HepG2 (cell line): ENCODE results near the gene CIAO2B. TPM values are rescaled to one million over a fixed set of nuclear protein-coding genes. Genes with fewer than 3 reads are reported as not detected.

Source experiments
- AHR ChIP-seq: IDR thresholded peaks from 2 replicates; pipeline ENCODE4 v1.6.1; 2018; ENCODE audit warnings: missing genetic modification reagents, missing compliant biosample characterization
- ASH2L ChIP-seq: fragments of 300-600, 200-600 bp; sonication (generic); IDR thresholded peaks from 2 replicates; pipeline ENCODE4 v1.7.0; 2017; ENCODE audit warnings: low read depth, mild to moderate bottlenecking, moderate library complexity, mixed read lengths, low read length; ENCODE audit not compliant: insufficient read length
- DNMT1 ChIP-seq: sonication (generic); formaldehyde crosslinking; IDR thresholded peaks from 2 replicates; pipeline ENCODE4 v1.5.1; 2020; ENCODE audit warnings: mild to moderate bottlenecking, missing genetic modification reagents
- E2F5 ChIP-seq: sonication (generic); formaldehyde crosslinking; conservative IDR thresholded peaks from 2 replicates; pipeline ENCODE4 v1.4.0; 2020; ENCODE audit warnings: missing genetic modification reagents
- FOXK2 ChIP-seq: fragments of 450-650 bp; IDR thresholded peaks from 2 replicates; pipeline ENCODE4 v1.6.1; 2016
- MAZ ChIP-seq, 2 experiments: sonication (generic) in 1 of 2; formaldehyde crosslinking in 1 of 2; IDR thresholded peaks; 2 replicates each; pipeline versions ENCODE4 v1.5.0 to v1.6.1; 2012 to 2020; ENCODE audit warnings: low read depth in 2 of 2, mild to moderate bottlenecking in 2 of 2, borderline replicate concordance in 1 of 2, improper control_type of control experiment in 1 of 2, low read length in 1 of 2, missing genetic modification reagents in 1 of 2, moderate library complexity in 1 of 2
- NFYB ChIP-seq: sonication (generic); formaldehyde crosslinking; IDR thresholded peaks from 2 replicates; pipeline ENCODE4 v1.4.0; 2020; ENCODE audit warnings: missing genetic modification reagents
- PATZ1 ChIP-seq: sonication (generic); formaldehyde crosslinking; IDR thresholded peaks from 2 replicates; pipeline ENCODE4 v1.4.0; 2020; ENCODE audit warnings: missing genetic modification reagents
- RFX3 ChIP-seq: IDR thresholded peaks from 2 replicates; pipeline ENCODE4 v1.6.1; 2016; ENCODE audit warnings: missing biosample characterization, missing genetic modification reagents
- TBX3 ChIP-seq: fragments of 450-650 bp; IDR thresholded peaks from 2 replicates; pipeline ENCODE4 v1.6.1; 2017; ENCODE audit warnings: antibody characterized with exemption, mild to moderate bottlenecking, inconsistent platforms, borderline replicate concordance
- TOE1 ChIP-seq: sonication (generic); formaldehyde crosslinking; IDR thresholded peaks from 2 replicates; pipeline ENCODE4 v1.4.0; 2020; ENCODE audit warnings: mild to moderate bottlenecking, missing genetic modification reagents
- TRIM24 ChIP-seq: sonication (generic); formaldehyde crosslinking; IDR thresholded peaks from 2 replicates; pipeline ENCODE4 v1.8.0; 2022; ENCODE audit warnings: mild to moderate bottlenecking, missing genetic modification reagents
- ZBTB38 ChIP-seq: sonication (generic); formaldehyde crosslinking; IDR thresholded peaks from 2 replicates; pipeline ENCODE4 v1.5.1; 2020; ENCODE audit warnings: mild to moderate bottlenecking, missing genetic modification reagents
- ZC3H13 ChIP-seq: sonication (generic); formaldehyde crosslinking; IDR thresholded peaks from 2 replicates; pipeline ENCODE4 v1.8.1; 2023; ENCODE audit warnings: mild to moderate bottlenecking, missing genetic modification reagents, moderate library complexity
- ZNF276 ChIP-seq: sonication (generic); formaldehyde crosslinking; IDR thresholded peaks from 2 replicates; pipeline ENCODE4 v1.4.0; 2020; ENCODE audit warnings: mild to moderate bottlenecking, low read depth, missing genetic modification reagents
- ZNF281 ChIP-seq: sonication (generic); formaldehyde crosslinking; IDR thresholded peaks from 2 replicates; pipeline ENCODE4 v1.4.0; 2020; ENCODE audit warnings: missing genetic modification reagents, borderline replicate concordance
- ZNF672 ChIP-seq: sonication (generic); formaldehyde crosslinking; IDR thresholded peaks from 2 replicates; pipeline ENCODE4 v1.8.1; 2022; ENCODE audit warnings: missing genetic modification reagents
- ZNF777 ChIP-seq: sonication (generic); formaldehyde crosslinking; IDR thresholded peaks from 2 replicates; pipeline ENCODE4 v1.4.0; 2020; ENCODE audit warnings: missing genetic modification reagents
- ZNF782 ChIP-seq: sonication (generic); formaldehyde crosslinking; IDR thresholded peaks from 2 replicates; pipeline ENCODE4 v1.4.0; 2020; ENCODE audit warnings: missing genetic modification reagents, mild to moderate bottlenecking, borderline replicate concordance
- ZSCAN30 ChIP-seq: sonication (generic); formaldehyde crosslinking; IDR thresholded peaks from 2 replicates; pipeline ENCODE4 v1.5.0; 2020; ENCODE audit warnings: mild to moderate bottlenecking, missing genetic modification reagents
- polyA plus RNA-seq, 8 experiments: library from polyadenylated mRNA; depleted of rRNA in 3 of 8; stranded (reverse) in 7 of 8; unstranded in 1 of 8; fragments of >200 nt; fragmentation: Illumina TruSeq in 4 of 8; extraction: Trizol in 4 of 8; gene quantifications; 2 replicates each; pipeline versions ENCODE4 v1.2.1 to v1.2.3, GENCODE V29; 2011 to 2016; ENCODE audit warnings: low read depth in 4 of 8, missing spikeins in 1 of 8, mixed read lengths in 1 of 8; ENCODE audit not compliant: insufficient read depth in 1 of 8
- total RNA-seq, 5 experiments: library from RNA; depleted of rRNA; stranded (reverse); fragments of >200 nt; fragmentation: Illumina TruSeq; extraction: Trizol; gene quantifications; 2 replicates each; pipeline ENCODE4 v1.2.3, GENCODE V29; 2016; ENCODE audit warnings: low read depth in 1 of 5
- TF ChIP-seq, protein P1 (sequence below): IDR thresholded peaks from 2 replicates; pipeline ENCODE4 v1.6.1; 2016; ENCODE audit warnings: control low read depth

The CIAO2B gene
- total and polyA plus RNA-seq, 2 of the 13 experiments (the other 11 are each of a cell fraction or from before 2014, with no cell fraction given), result 157 to 293 TPM

DNA sequence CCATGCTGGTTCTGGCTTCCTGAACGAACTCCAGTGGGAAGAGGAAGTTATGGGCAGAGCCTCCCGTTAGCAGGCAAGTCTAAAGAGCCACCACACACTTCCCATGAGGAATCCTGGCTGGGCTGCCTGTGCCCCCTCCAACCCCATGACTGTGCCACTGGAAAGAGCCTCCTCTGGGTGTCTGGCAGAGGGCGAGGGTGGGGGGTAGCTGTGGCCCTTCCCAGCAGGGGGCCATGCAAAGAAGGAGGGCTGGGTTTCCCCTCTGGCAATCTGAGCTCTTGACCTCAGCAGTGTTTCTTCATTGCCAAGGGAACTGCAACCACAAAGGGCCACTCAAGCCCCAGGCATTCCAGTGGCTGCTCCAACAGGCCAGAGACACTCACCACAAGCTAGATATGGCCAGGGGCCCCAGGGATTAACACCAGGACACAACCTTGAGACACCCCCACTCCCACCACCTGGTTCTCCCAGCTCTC is 7.2 kb downstream of the CIAO2B start (continued):
- TF ChIP-seq RFX3 (CRISPR knock-in tag), result peak; percentile 45; the same call in 1 of the 2 replicates
- TF ChIP-seq TBX3, result peak; percentile 12; the same call in 1 of the 2 replicates
- no peak for TF ChIP-seq ZSCAN30 (CRISPR knock-in tag)
- TF ChIP-seq NFYB (CRISPR knock-in tag), result no peak
- TF ChIP-seq ZNF281, result peak; percentile 25; the same call in 1 of the 2 replicates
- no peak for TF ChIP-seq ZNF782
- 0 out of 2 replicates have a peak, but pooled peaks have one; percentile 34 for TF ChIP-seq PATZ1 (CRISPR knock-in tag)
- TF ChIP-seq ASH2L, result peak; percentile 54
- TF ChIP-seq ZBTB38, result no peak
- TF ChIP-seq ZNF672 (CRISPR knock-in tag), result no peak
- TF ChIP-seq, protein P1, sequence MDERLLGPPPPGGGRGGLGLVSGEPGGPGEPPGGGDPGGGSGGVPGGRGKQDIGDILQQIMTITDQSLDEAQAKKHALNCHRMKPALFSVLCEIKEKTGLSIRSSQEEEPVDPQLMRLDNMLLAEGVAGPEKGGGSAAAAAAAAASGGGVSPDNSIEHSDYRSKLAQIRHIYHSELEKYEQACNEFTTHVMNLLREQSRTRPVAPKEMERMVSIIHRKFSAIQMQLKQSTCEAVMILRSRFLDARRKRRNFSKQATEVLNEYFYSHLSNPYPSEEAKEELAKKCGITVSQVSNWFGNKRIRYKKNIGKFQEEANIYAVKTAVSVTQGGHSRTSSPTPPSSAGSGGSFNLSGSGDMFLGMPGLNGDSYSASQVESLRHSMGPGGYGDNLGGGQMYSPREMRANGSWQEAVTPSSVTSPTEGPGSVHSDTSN (CRISPR knock-in tag), result no peak
- 0 out of 2 replicates have a peak, but pooled peaks have one; percentile 45 for TF ChIP-seq AHR (CRISPR knock-in tag)
- TF ChIP-seq ZNF777 (CRISPR knock-in tag), result peak; percentile 18
- no peak for TF ChIP-seq TOE1 (CRISPR knock-in tag)
- TF ChIP-seq ZNF276, result no peak
- TF ChIP-seq ZC3H13 (CRISPR knock-in tag), result no peak
- TF ChIP-seq TRIM24 (CRISPR knock-in tag), result no peak
- no peak for TF ChIP-seq DNMT1
- peak; percentile 62; the same call in 1 of the 2 replicates for TF ChIP-seq MAZ (IDR thresholded peaks at IDR 0.05; ENCODE audit: borderline replicate concordance, low read depth, low read length)
- TF ChIP-seq MAZ (CRISPR knock-in tag; IDR thresholded peaks at IDR 0.05; ENCODE audit: low read depth), result no peak
- TF ChIP-seq FOXK2, result no peak
- TF ChIP-seq E2F5 (CRISPR knock-in tag), result no peak
